ENCODE results near the gene NBPF11.
"Not testable (repeated sequence)": the region's sequence is repeated elsewhere in the genome, so short reads cannot be mapped to it uniquely, and the experiment has no call there.

GRCh38 chr1:148057384-148057783 is 94.7 kb downstream of the NBPF11 start:
- TF ChIP-seq, protein P1, sequence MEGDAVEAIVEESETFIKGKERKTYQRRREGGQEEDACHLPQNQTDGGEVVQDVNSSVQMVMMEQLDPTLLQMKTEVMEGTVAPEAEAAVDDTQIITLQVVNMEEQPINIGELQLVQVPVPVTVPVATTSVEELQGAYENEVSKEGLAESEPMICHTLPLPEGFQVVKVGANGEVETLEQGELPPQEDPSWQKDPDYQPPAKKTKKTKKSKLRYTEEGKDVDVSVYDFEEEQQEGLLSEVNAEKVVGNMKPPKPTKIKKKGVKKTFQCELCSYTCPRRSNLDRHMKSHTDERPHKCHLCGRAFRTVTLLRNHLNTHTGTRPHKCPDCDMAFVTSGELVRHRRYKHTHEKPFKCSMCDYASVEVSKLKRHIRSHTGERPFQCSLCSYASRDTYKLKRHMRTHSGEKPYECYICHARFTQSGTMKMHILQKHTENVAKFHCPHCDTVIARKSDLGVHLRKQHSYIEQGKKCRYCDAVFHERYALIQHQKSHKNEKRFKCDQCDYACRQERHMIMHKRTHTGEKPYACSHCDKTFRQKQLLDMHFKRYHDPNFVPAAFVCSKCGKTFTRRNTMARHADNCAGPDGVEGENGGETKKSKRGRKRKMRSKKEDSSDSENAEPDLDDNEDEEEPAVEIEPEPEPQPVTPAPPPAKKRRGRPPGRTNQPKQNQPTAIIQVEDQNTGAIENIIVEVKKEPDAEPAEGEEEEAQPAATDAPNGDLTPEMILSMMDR (conservative IDR thresholded peaks at IDR 0.05 in 1 of 2, IDR thresholded peaks at IDR 0.05 in 1 of 2; ENCODE audit: low read depth in 1 of 2, low read length in 2 of 2) = not testable (repeated sequence)
- TF ChIP-seq EZH2 (IDR thresholded peaks at IDR 0.05; ENCODE audit: low read length, missing control alignments) = not testable (repeated sequence)
